Activated T-cell treated with anti-CD3 and anti-CD28 coated beads, Interleukin-2, amount 50 U/mL, for 72 hours (primary cell): ENCODE data around the gene CDKL2. TPM values are rescaled to one million over a fixed set of nuclear protein-coding genes. Genes with fewer than 3 reads are reported as not detected.

Source experiments
- ATAC-seq, 2 donors: fragments of 150-1000 bp; cut with Tn5 transposase; replicated peaks in 1 of 2; 2 replicates each; pipeline ENCODE4 v1.10.0; 2021; ENCODE audit warnings: moderate library complexity in 2 of 2, mild to moderate bottlenecking in 1 of 2
- DNase-seq, 2 donors: peaks; one replicate each; pipeline ENCODE4 v3.0.0; 2021 to 2022; ENCODE audit warnings: mixed read lengths in 1 of 2
- H3K27ac Mint-ChIP-seq: one replicate; pipeline ENCODE4 v1.8.0; 2022; ENCODE audit warnings: mild to moderate bottlenecking, moderate library complexity, mixed read lengths
- H3K27me3 Mint-ChIP-seq: one replicate; pipeline ENCODE4 v1.8.0; 2022; ENCODE audit warnings: low read depth, mixed read lengths
- H3K36me3 Mint-ChIP-seq, 2 donors: one replicate each; pipeline ENCODE4 v1.8.0; 2022; ENCODE audit warnings: mixed read lengths in 2 of 2, mild to moderate bottlenecking in 1 of 2; ENCODE audit not compliant: insufficient read depth in 2 of 2
- H3K4me1 Mint-ChIP-seq: one replicate; pipeline ENCODE4 v1.8.0; 2022; ENCODE audit warnings: low read depth, mixed read lengths
- H3K4me3 Mint-ChIP-seq, 2 donors: one replicate each; pipeline ENCODE4 v1.8.0; 2022; ENCODE audit warnings: mild to moderate bottlenecking in 2 of 2, mixed read lengths in 2 of 2, moderate library complexity in 2 of 2
- H3K9me3 Mint-ChIP-seq, 2 donors: one replicate each; pipeline ENCODE4 v1.8.0; 2022; ENCODE audit warnings: mixed read lengths in 2 of 2
- total RNA-seq, 2 donors: library from RNA; stranded (reverse); gene quantifications; one replicate each; pipeline ENCODE4 v1.2.3, GENCODE V29; 2022

Gene CDKL2
- total RNA-seq, 2 donors from 2014 or later = 1.3 to 2.2 TPM

- H3K9me3 Mint-ChIP-seq = no peaks in the 10 kb centered on the region
- H3K27me3 Mint-ChIP-seq = no peaks in the 10 kb centered on the region
- peak overlapping the region in 1 of 2 donors; percentile 18 for H3K4me3 Mint-ChIP-seq
- DNase-seq (no peak), ATAC-seq (no peak)
- peak overlapping the region; percentile 46 for H3K27ac Mint-ChIP-seq
- H3K4me1 Mint-ChIP-seq = peaks cover 65% of the 10 kb centered on the region
- peaks cover 12 to 25% of the 10 kb centered on the region in 2 donors for H3K36me3 Mint-ChIP-seq
These were observed 32.3 kb upstream of the CDKL2 start for GRCh38 chr4:75662626-75663025.

DNA sequence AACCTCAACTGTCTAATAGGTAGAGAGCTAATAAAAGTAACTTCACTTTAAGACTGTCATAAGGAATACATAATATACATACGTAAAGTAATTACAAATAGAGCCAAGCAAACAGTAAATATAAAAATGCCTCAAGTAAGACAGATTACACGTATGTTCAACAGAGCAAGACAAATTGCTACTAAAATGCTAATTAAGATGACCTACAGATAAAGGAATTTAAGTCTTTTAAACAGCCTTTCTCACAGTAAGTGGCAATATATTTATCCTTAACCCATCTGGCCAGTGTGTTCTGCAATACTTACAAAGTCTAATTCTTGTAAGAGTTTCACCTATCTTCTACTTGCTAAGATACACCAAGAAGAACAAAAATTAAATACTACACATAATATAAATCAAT lies 30.2 kb upstream of the CDKL2 start:
- Mint-ChIP-seq H3K27ac (peak overlapping the region; percentile 65), H3K4me1 (peaks cover 65% of the 10 kb centered on the region), H3K27me3 (no peaks in the 10 kb centered on the region), H3K36me3 (peaks cover 11 to 36% of the 10 kb centered on the region in 2 donors), H3K9me3 (no peaks in the 10 kb centered on the region), H3K4me3 (no peak overlapping the region)
- no peak for DNase-seq
- ATAC-seq = no peak

DNA sequence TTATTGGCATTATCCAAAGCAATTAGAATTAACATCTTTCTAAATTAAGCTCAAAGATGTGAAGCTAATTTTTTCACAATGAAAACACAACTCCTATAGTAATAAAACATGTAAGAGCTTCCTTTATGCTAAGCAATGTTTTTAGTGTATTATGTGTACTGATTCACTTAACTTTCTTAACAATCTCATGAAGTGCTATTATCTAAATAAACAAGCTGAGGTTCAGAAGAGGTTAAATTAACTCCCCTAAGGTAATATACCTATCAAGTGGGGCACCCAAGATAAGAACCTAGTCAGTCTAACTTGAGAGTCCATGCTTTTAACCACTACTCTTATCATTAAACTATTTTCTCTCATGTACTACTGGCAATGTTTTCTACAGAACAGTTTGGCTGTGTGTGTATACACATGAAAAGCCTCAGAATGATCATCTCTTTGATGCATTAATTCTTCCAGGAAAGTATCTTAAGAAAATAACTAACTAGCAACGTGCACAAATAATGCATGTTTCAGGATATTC lies 29.2 kb upstream of the CDKL2 start:
- ATAC-seq (no peak), DNase-seq (no peak)
- Mint-ChIP-seq H3K9me3 (no peaks in the 10 kb centered on the region), H3K27ac (peak overlapping the region; percentile 81), H3K4me3 (no peak overlapping the region), H3K4me1 (peaks cover 65% of the 10 kb centered on the region), H3K27me3 (no peaks in the 10 kb centered on the region), H3K36me3 (peaks cover 10 to 33% of the 10 kb centered on the region in 2 donors)

DNA sequence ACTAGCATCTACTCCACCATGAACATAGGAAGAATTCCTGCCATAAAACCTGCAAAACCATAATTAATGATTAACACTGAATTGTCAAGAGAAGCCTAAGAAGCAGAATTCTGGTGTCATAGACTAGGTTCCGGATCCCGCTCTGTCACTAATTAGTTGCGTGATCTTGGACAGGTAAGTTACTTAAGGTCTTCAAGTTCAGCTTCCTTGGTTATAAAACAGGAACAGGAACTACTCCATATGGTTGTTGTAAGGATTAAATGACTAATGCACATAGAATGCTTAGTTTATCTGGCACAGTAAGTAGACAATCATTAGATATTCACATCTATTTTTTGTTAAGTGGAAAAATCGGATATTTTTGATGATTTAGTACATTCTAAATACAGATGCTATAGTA lies 28.5 kb upstream of the CDKL2 start:
- ATAC-seq (no peak), DNase-seq (no peak)
- H3K36me3 Mint-ChIP-seq = peaks cover 13 to 37% of the 10 kb centered on the region in 2 donors
- no peak overlapping the region for H3K4me3 Mint-ChIP-seq
- no peaks in the 10 kb centered on the region for H3K9me3 Mint-ChIP-seq
- peak overlapping the region; percentile 81 for H3K27ac Mint-ChIP-seq
- H3K27me3 Mint-ChIP-seq = no peaks in the 10 kb centered on the region
- H3K4me1 Mint-ChIP-seq = peaks cover 69% of the 10 kb centered on the region

- H3K4me1 Mint-ChIP-seq = peaks cover 59% of the 10 kb centered on the region
- H3K9me3 Mint-ChIP-seq = no peaks in the 10 kb centered on the region
- DNase-seq (no peak), ATAC-seq (peak; percentile 91 to 95)
- H3K27ac Mint-ChIP-seq = peak overlapping the region; percentile 94
- H3K27me3 Mint-ChIP-seq = no peaks in the 10 kb centered on the region
- H3K36me3 Mint-ChIP-seq = peaks cover 10 to 37% of the 10 kb centered on the region in 2 donors
- peak overlapping the region; percentile 53 to 84 for H3K4me3 Mint-ChIP-seq
These were observed 25.2 kb upstream of the CDKL2 start for GRCh38 chr4:75655562-75655961.

GRCh38 chr4:75654905-75655304 lies 24.6 kb upstream of the CDKL2 start:
- H3K27ac Mint-ChIP-seq = peak overlapping the region; percentile 97
- DNase-seq (no peak), ATAC-seq (peak; percentile 46 to 59)
- peaks cover 56% of the 10 kb centered on the region for H3K4me1 Mint-ChIP-seq
- no peaks in the 10 kb centered on the region for H3K27me3 Mint-ChIP-seq
- H3K36me3 Mint-ChIP-seq = peaks cover 10 to 36% of the 10 kb centered on the region in 2 donors
- H3K4me3 Mint-ChIP-seq = peak overlapping the region; percentile 53 to 92
- no peaks in the 10 kb centered on the region for H3K9me3 Mint-ChIP-seq

DNA sequence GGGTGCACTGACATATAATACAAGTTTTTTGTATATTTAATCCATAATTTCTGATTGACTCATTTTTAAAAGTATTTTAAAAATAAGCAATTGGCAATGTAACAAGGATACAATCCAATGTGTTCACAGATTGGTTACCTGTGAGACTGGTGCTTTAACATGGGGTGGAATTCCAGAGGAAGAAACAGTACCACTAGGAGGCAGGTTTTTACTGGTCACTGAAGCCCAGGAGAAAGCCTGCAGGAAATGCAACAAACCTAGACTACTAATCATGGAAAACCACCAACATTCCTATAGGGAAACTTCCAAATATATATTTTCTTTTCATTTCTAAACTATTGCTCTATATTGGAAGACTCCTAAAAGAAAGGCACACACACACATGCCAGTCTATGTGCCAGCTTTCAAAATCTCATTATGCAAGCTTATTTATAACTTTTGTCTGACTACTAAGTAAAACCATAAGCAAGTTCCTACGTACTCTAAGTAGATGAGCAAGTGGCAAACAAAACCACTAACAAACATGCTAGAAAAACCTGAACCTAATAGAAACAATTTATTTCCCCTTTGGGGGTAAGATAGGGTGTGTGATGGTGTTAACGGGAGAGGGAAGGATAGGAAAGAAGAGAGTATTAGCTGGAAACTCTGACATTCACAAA lies 23.6 kb upstream of the CDKL2 start:
- H3K36me3 Mint-ChIP-seq = peaks cover 10 to 36% of the 10 kb centered on the region in 2 donors
- peak overlapping the region; percentile 97 for H3K27ac Mint-ChIP-seq
- no peaks in the 10 kb centered on the region for H3K9me3 Mint-ChIP-seq
- H3K4me3 Mint-ChIP-seq = peak overlapping the region; percentile 8 to 92
- ATAC-seq (peak; percentile 10 to 26), DNase-seq (no peak)
- H3K27me3 Mint-ChIP-seq = no peaks in the 10 kb centered on the region
- peaks cover 51% of the 10 kb centered on the region for H3K4me1 Mint-ChIP-seq

- no peak overlapping the region for H3K4me3 Mint-ChIP-seq
- H3K36me3 Mint-ChIP-seq = peaks cover 8 to 51% of the 10 kb centered on the region in 2 donors
- H3K4me1 Mint-ChIP-seq = peaks cover 22% of the 10 kb centered on the region
- no peaks in the 10 kb centered on the region for H3K27me3 Mint-ChIP-seq
- no peak for DNase-seq
- ATAC-seq = no peak
- H3K27ac Mint-ChIP-seq = peak overlapping the region; percentile 30
- no peaks in the 10 kb centered on the region for H3K9me3 Mint-ChIP-seq
These were observed 13.8 kb upstream of the CDKL2 start for GRCh38 chr4:75644095-75644494.

- no peak overlapping the region for H3K27ac Mint-ChIP-seq
- H3K4me3 Mint-ChIP-seq = no peak overlapping the region
- peaks cover 8 to 48% of the 10 kb centered on the region in 2 donors for H3K36me3 Mint-ChIP-seq
- ATAC-seq (no peak), DNase-seq (no peak)
- no peaks in the 10 kb centered on the region for H3K27me3 Mint-ChIP-seq
- H3K9me3 Mint-ChIP-seq = no peaks in the 10 kb centered on the region
- H3K4me1 Mint-ChIP-seq = peaks cover 22% of the 10 kb centered on the region
These were observed 13.3 kb upstream of the CDKL2 start for GRCh38 chr4:75643651-75644050.

- no peaks in the 10 kb centered on the region for H3K9me3 Mint-ChIP-seq
- DNase-seq = no peak
- peaks cover 1 to 15% of the 10 kb centered on the region in 2 donors for H3K36me3 Mint-ChIP-seq
- no peak overlapping the region for H3K4me3 Mint-ChIP-seq
- H3K27me3 Mint-ChIP-seq = no peaks in the 10 kb centered on the region
- ATAC-seq = peak; percentile 5 to 25
- H3K27ac Mint-ChIP-seq = no peak overlapping the region
- H3K4me1 Mint-ChIP-seq = peaks cover 8% of the 10 kb centered on the region
These were observed 8.9 kb upstream of the CDKL2 start for GRCh38 chr4:75639124-75639695.

GRCh38 chr4:75637827-75638226 lies 7.5 kb upstream of the CDKL2 start:
- ATAC-seq = peak in 1 of 2 donors; percentile 8
- peaks cover 5% of the 10 kb centered on the region for H3K4me1 Mint-ChIP-seq
- DNase-seq = no peak
- H3K36me3 Mint-ChIP-seq = peaks cover 1 to 10% of the 10 kb centered on the region in 2 donors
- H3K4me3 Mint-ChIP-seq = no peak overlapping the region
- H3K27ac Mint-ChIP-seq = no peak overlapping the region
- no peaks in the 10 kb centered on the region for H3K27me3 Mint-ChIP-seq
- H3K9me3 Mint-ChIP-seq = no peaks in the 10 kb centered on the region

- Mint-ChIP-seq H3K27me3 (no peaks in the 10 kb centered on the region), H3K36me3 (peaks cover 1 to 10% of the 10 kb centered on the region in 2 donors), H3K4me3 (no peak overlapping the region), H3K4me1 (peaks cover 2% of the 10 kb centered on the region), H3K9me3 (no peaks in the 10 kb centered on the region), H3K27ac (no peak overlapping the region)
- DNase-seq = no peak
- ATAC-seq = peak in 1 of 2 donors; percentile 22
These were observed 6.8 kb upstream of the CDKL2 start for GRCh38 chr4:75637176-75637575.

- Mint-ChIP-seq H3K4me3 (no peak overlapping the region), H3K4me1 (peaks cover 11% of the 10 kb centered on the region), H3K27me3 (no peaks in the 10 kb centered on the region), H3K9me3 (no peaks in the 10 kb centered on the region), H3K36me3 (peaks cover 1% of the 10 kb centered on the region in 2 donors), H3K27ac (no peak overlapping the region)
- no peak for ATAC-seq
- DNase-seq = no peak
These were observed 4.6 kb upstream of the CDKL2 start for GRCh38 chr4:75634951-75635350.
